Cardiac muscle cell (in vitro differentiated cells and primary cell): ENCODE results near the gene SZT2. TPM values are rescaled to one million over a fixed set of nuclear protein-coding genes. Genes with fewer than 3 reads are reported as not detected.
A peak's percentile ranks its signal among the peaks of the same experiment; 100 is the strongest.

Experiments used
- DNase-seq, 2 donors: peaks; one replicate each; pipeline versions ENCODE4 v3.0.0 to v3.0.0-alpha.2; 2010 to 2017; ENCODE audit warnings: low read depth in 1 of 2, low spot score in 1 of 2
- H3K27ac ChIP-seq: fragments of 200-600 bp; sonication (generic); 2 replicates; pipeline ENCODE4 v1.5.1; 2016
- H3K27me3 ChIP-seq: fragments of 200-600 bp; sonication (generic); 2 replicates; pipeline ENCODE4 v1.6.0; 2016; ENCODE audit warnings: control low read depth
- H3K36me3 ChIP-seq: fragments of 200-600 bp; sonication (generic); 2 replicates; pipeline ENCODE4 v1.5.1; 2016; ENCODE audit warnings: control low read depth
- H3K4me1 ChIP-seq: fragments of 200-600 bp; sonication (generic); 2 replicates; pipeline ENCODE4 v1.8.1; 2017; ENCODE audit warnings: low read depth, mild to moderate bottlenecking, mixed run types
- H3K4me3 ChIP-seq: fragments of 200-600 bp; sonication (generic); 2 replicates; pipeline ENCODE4 v1.5.1; 2016; ENCODE audit warnings: mild to moderate bottlenecking
- H3K9me3 ChIP-seq: fragments of 200-600 bp; sonication (generic); 2 replicates; pipeline ENCODE4 v1.5.1; 2017; ENCODE audit warnings: low read depth, mild to moderate bottlenecking, control low read depth
- CTCF ChIP-seq: IDR thresholded peaks from 2 replicates; pipeline ENCODE4 v1.5.1; 2012; ENCODE audit warnings: low read depth, mild to moderate bottlenecking, low read length
- polyA plus RNA-seq: library from polyadenylated mRNA; unstranded; fragments of >200 nt; fragmentation: Nextera tagmentation; extraction: Ambion mirVana; gene quantifications from 2 replicates; pipeline ENCODE4 v1.2.1, GENCODE V29; 2016
- total RNA-seq: library from RNA; depleted of rRNA; stranded (reverse); fragments of >200 nt; gene quantifications from 2 replicates; pipeline ENCODE4 v1.2.3, GENCODE V29; 2016

SZT2 gene
- total and polyA plus RNA-seq, 2 experiments from 2014 or later: 11.5 to 28.2 TPM

DNA sequence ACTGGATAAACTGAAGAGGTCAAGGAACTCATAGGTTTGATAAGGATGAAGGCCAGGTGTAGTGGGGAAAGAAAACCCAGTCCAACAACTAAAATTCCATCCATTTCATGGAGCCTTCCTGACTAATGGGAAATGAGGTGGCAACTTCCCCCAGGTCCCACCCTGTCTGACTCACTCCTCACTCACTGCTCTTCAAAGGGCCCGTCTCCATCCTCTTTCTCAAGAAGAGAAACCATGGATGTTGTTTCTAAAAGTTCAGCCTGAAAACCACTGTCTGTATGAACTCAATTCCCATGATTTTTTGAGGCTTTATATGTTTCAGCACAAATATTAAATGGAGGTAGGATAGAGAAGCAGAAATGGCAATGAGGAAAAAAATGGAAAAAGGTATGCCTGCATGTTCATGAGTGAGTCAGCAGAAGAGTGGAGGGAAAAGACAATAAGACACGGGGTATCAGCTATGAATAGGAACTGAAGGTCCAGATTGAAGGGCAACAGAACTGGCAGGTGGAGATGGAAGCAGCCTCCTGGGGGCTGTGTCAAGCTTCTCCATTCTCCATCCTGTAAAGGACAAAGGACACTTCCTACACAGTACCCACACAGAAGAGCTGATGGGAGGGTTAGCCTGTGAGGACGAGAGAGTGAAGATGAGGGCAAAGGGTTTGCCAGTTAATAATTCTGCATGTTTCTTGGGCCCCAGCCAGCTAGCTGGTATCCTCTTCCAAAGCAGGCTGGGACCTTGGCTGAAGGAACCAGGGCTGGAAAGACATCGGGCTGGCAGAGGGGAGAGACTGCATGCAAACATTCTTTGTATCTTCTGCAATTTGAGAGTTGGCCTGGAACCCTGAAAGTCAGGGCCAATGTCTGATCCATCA, 16.4 kb upstream of the SZT2 start:
- peak in 1 of 2 donors; percentile 53 for DNase-seq
- no peak for TF ChIP-seq CTCF
- H3K9me3 ChIP-seq: no peaks in the 10 kb centered on the region
- no peak overlapping the region for H3K27ac ChIP-seq
- no peaks in the 10 kb centered on the region for H3K27me3 ChIP-seq
- no peaks in the 10 kb centered on the region for H3K36me3 ChIP-seq
- no peak overlapping the region for H3K4me3 ChIP-seq
- peaks cover 8% of the 10 kb centered on the region for H3K4me1 ChIP-seq

- no peaks in the 10 kb centered on the region for H3K9me3 ChIP-seq
- no peaks in the 10 kb centered on the region for H3K27me3 ChIP-seq
- no peaks in the 10 kb centered on the region for H3K4me1 ChIP-seq
- H3K36me3 ChIP-seq: no peaks in the 10 kb centered on the region
- H3K4me3 ChIP-seq: no peak overlapping the region
- no peak overlapping the region for H3K27ac ChIP-seq
- no peak for DNase-seq
- TF ChIP-seq CTCF: no peak
These were observed 12.9 kb upstream of the SZT2 start for GRCh38 chr1:43376723-43377235.

- H3K27ac ChIP-seq: no peak overlapping the region
- no peak for DNase-seq
- no peaks in the 10 kb centered on the region for H3K27me3 ChIP-seq
- no peak for TF ChIP-seq CTCF
- H3K9me3 ChIP-seq: no peaks in the 10 kb centered on the region
- no peak overlapping the region for H3K4me3 ChIP-seq
- no peaks in the 10 kb centered on the region for H3K4me1 ChIP-seq
- H3K36me3 ChIP-seq: peaks cover 3% of the 10 kb centered on the region
These were observed 11.9 kb upstream of the SZT2 start for GRCh38 chr1:43377831-43378230.

- Histone ChIP-seq H3K4me1 (no peaks in the 10 kb centered on the region), H3K27me3 (no peaks in the 10 kb centered on the region), H3K9me3 (no peaks in the 10 kb centered on the region), H3K27ac (no peak overlapping the region), H3K4me3 (no peak overlapping the region), H3K36me3 (peaks cover 20% of the 10 kb centered on the region)
- no peak for DNase-seq
- TF ChIP-seq CTCF: no peak
These were observed 10.2 kb upstream of the SZT2 start for GRCh38 chr1:43379476-43379875.

- H3K27ac ChIP-seq: no peak overlapping the region
- H3K4me3 ChIP-seq: no peak overlapping the region
- H3K27me3 ChIP-seq: no peaks in the 10 kb centered on the region
- H3K36me3 ChIP-seq: peaks cover 41% of the 10 kb centered on the region
- H3K4me1 ChIP-seq: no peaks in the 10 kb centered on the region
- H3K9me3 ChIP-seq: no peaks in the 10 kb centered on the region
- no peak for TF ChIP-seq CTCF
- DNase-seq: no peak
These were observed 8.1 kb upstream of the SZT2 start for GRCh38 chr1:43381612-43382011.
